B cell (primary cell): Measurements from ENCODE around the gene DPT. TPM values are rescaled to one million over a fixed set of nuclear protein-coding genes. Genes with fewer than 3 reads are reported as not detected.

Experiments used
- ATAC-seq: fragments of 200-7000 bp; cut with Tn5 transposase; one replicate; pipeline ENCODE4 v1.10.0; 2021; ENCODE audit warnings: low read depth, mild to moderate bottlenecking, moderate number of reproducible peaks, moderate library complexity
- CTCF ChIA-PET: fragments of 350-600 bp; sonication (Branson Sonifier 250); formaldehyde crosslinking; loops from one replicate; lab custom pipeline; 2021; ENCODE audit warnings: antibody characterized with exemption, inconsistent platforms; lab: Charles Lee
- POLR2A ChIA-PET: fragments of 350-600 bp; sonication (Branson Sonifier 250); formaldehyde crosslinking; loops from one replicate; lab custom pipeline; 2021; ENCODE audit warnings: antibody characterized with exemption; lab: Charles Lee
- DNase-seq: peaks from one replicate; pipeline ENCODE4 v3.0.0; 2013
- H2AFZ ChIP-seq: 2 replicates; pipeline ENCODE4 v1.6.1; 2012; ENCODE audit warnings: mild to moderate bottlenecking, low read depth, low read length; ENCODE audit not compliant: insufficient read depth, poor library complexity, severe bottlenecking
- H3K27ac ChIP-seq, 2 donors: 1 replicate in 1 of 2; 2 replicates in 1 of 2; pipeline ENCODE4 v1.5.1; 2012 to 2013; ENCODE audit warnings: low read length in 2 of 2, mild to moderate bottlenecking in 2 of 2, moderate library complexity in 1 of 2
- H3K27me3 ChIP-seq, 4 experiments: fragments of 200-600 bp in 1 of 4; sonication (generic) in 1 of 4; replicated peaks in 1 of 4; 1 replicate in 2 of 4; 2 replicates in 2 of 4; pipeline versions ENCODE4 v1.6.1 to v1.7.0; 2013 to 2016; ENCODE audit warnings: low read length in 3 of 4, mild to moderate bottlenecking in 2 of 4, mixed read lengths in 1 of 4, moderate library complexity in 1 of 4; ENCODE audit not compliant: insufficient read depth in 4 of 4, control insufficient read depth in 3 of 4; ENCODE audit errors: control extremely low read depth in 1 of 4
- H3K36me3 ChIP-seq, 2 experiments: replicated peaks in 1 of 2; 1 replicate in 1 of 2; 2 replicates in 1 of 2; pipeline versions ENCODE4 v1.6.1 to v1.7.1; 2013; ENCODE audit warnings: low read length in 1 of 2; ENCODE audit not compliant: insufficient read depth in 2 of 2, control insufficient read depth in 1 of 2; ENCODE audit errors: control extremely low read depth in 1 of 2, extremely low read depth in 1 of 2
- H3K4me1 ChIP-seq, 2 donors: fragments of 200-600 bp in 1 of 2; sonication (generic) in 1 of 2; 1 replicate in 1 of 2; 2 replicates in 1 of 2; pipeline versions ENCODE4 v1.5.1 to v1.6.1; 2013 to 2017; ENCODE audit warnings: low read length in 2 of 2; ENCODE audit not compliant: control insufficient read depth in 2 of 2, insufficient read depth in 2 of 2
- H3K4me2 ChIP-seq: replicated peaks from 2 replicates; pipeline ENCODE3; 2012; ENCODE audit warnings: mild to moderate bottlenecking, low read depth, low read length; ENCODE audit not compliant: poor library complexity, severe bottlenecking
- H3K4me3 ChIP-seq, 5 experiments: fragments of 200-600 bp in 1 of 5; sonication (generic) in 1 of 5; 1 replicate in 3 of 5; 2 replicates in 2 of 5; pipeline versions ENCODE4 v1.5.1 to v1.7.0; 2011 to 2016; ENCODE audit warnings: low read length in 4 of 5, mild to moderate bottlenecking in 4 of 5, low read depth in 2 of 5, control low read depth in 1 of 5, moderate library complexity in 1 of 5; ENCODE audit not compliant: insufficient read depth in 1 of 5; ENCODE audit errors: control extremely low read depth in 1 of 5, extremely low read depth in 1 of 5
- H3K79me2 ChIP-seq: fragments of 200-600 bp; sonication (generic); one replicate; pipeline ENCODE4 v1.6.0; 2016; ENCODE audit warnings: low read length; ENCODE audit not compliant: control insufficient read depth, insufficient read depth
- H3K9ac ChIP-seq: fragments of 200-600 bp; sonication (generic); 2 replicates; pipeline ENCODE4 v1.6.1; 2017; ENCODE audit warnings: mild to moderate bottlenecking, low read length, moderate library complexity
- H3K9me3 ChIP-seq, 3 donors: one replicate each; pipeline versions ENCODE4 v1.6.1 to v1.7.1; 2013; ENCODE audit warnings: low read length in 2 of 3; ENCODE audit not compliant: control insufficient read depth in 2 of 3, insufficient read depth in 1 of 3; ENCODE audit errors: control extremely low read depth in 1 of 3
- H4K20me1 ChIP-seq: 2 replicates; pipeline ENCODE4 v1.6.0; 2012; ENCODE audit warnings: mild to moderate bottlenecking, low read length; ENCODE audit not compliant: insufficient read depth, control insufficient read depth, poor library complexity, severe bottlenecking
- H3K27ac Mint-ChIP-seq: one replicate; pipeline ENCODE4 v1.8.0; 2021; ENCODE audit warnings: mixed read lengths
- H3K27me3 Mint-ChIP-seq: one replicate; pipeline ENCODE4 v1.8.0; 2021; ENCODE audit warnings: mixed read lengths
- H3K4me1 Mint-ChIP-seq: one replicate; pipeline ENCODE4 v1.8.0; 2021; ENCODE audit warnings: mixed read lengths
- H3K4me3 Mint-ChIP-seq: one replicate; pipeline ENCODE4 v1.8.0; 2021; ENCODE audit warnings: mixed read lengths
- H3K9me3 Mint-ChIP-seq: one replicate; pipeline ENCODE4 v1.8.0; 2022; ENCODE audit warnings: mixed read lengths; ENCODE audit not compliant: insufficient read depth
- CTCF ChIP-seq: fragments of 200-600 bp; IDR thresholded peaks from one replicate; pipeline ENCODE4 v1.8.0; 2022; ENCODE audit warnings: antibody characterized with exemption, mild to moderate bottlenecking
- EZH2 ChIP-seq: IDR thresholded peaks from 2 replicates; pipeline ENCODE4 v1.6.1; 2012; ENCODE audit warnings: borderline replicate concordance, low read depth, mild to moderate bottlenecking, moderate library complexity, low read length; ENCODE audit not compliant: insufficient read depth, poor library complexity, severe bottlenecking
- WGBS: methylation state at CpG from one replicate; pipeline ENCODE4 v1.1.5; 2013; ENCODE audit warnings: missing lambda C conversion rate; ENCODE audit not compliant: insufficient coverage; 5-methylcytosine and 5-hydroxymethylcytosine counted together
- intact Hi-C: fragments of 100-400 bp; cut with micrococcal nuclease; formaldehyde crosslinking; loops from one replicate; pipeline ENCODE4 v1.10.0; 2022
- polyA plus RNA-seq: library from polyadenylated mRNA; depleted of rRNA; stranded (reverse); fragments of >200 nt; gene quantifications from 2 replicates; pipeline ENCODE4 v1.2.3, GENCODE V29; 2012
- total RNA-seq, 2 donors: library from RNA; stranded (reverse); fragments of 120-200 nt in 1 of 2; gene quantifications; 1 replicate in 1 of 2; 2 replicates in 1 of 2; pipeline versions ENCODE4 v1.2.3 to v1.2.4, GENCODE V29; 2013 to 2022

The DPT gene
- total and polyA plus RNA-seq, 2 donors (not counting 1 experiment from before 2014, with no cell fraction given), result not detected

- intact Hi-C loops, result no loop called here
- Histone ChIP-seq H4K20me1 (no peaks in the 10 kb centered on the region), H3K4me2 (no peak overlapping the region), H3K27ac (no peak overlapping the region), H3K36me3 (no peaks in the 10 kb centered on the region), H3K27me3 (peaks cover 0 to 4% (median 0%) of the 10 kb centered on the region in 4 experiments), H3K4me3 (no peak overlapping the region), H3K79me2 (no peaks in the 10 kb centered on the region), H3K9ac (no peak overlapping the region), H3K4me1 (no peaks in the 10 kb centered on the region), H3K9me3 (peaks cover 0 to 1% (median 0%) of the 10 kb centered on the region in 3 donors), H2AFZ (no peak overlapping the region)
- H3K4me1 Mint-ChIP-seq, result no peaks in the 10 kb centered on the region
- TF ChIP-seq CTCF (no peak), EZH2 (no peak)
- WGBS, result 40% methylated on average over 1 of the region's 3 CpGs
- ChIA-PET CTCF (no interaction called here), POLR2A (no interaction called here)
- H3K27ac Mint-ChIP-seq, result no peak overlapping the region
- peaks cover under 1% of the 10 kb centered on the region for H3K9me3 Mint-ChIP-seq
- no peak overlapping the region for H3K4me3 Mint-ChIP-seq
- ATAC-seq (no peak), DNase-seq (no peak)
- peaks cover 4% of the 10 kb centered on the region for H3K27me3 Mint-ChIP-seq
These were observed 64.8 kb downstream of the DPT start for GRCh38 chr1:168664069-168664834.

GRCh38 chr1:168656485-168656884, 72.5 kb downstream of the DPT start:
- H3K27me3 Mint-ChIP-seq, result no peaks in the 10 kb centered on the region
- intact Hi-C loops, result no loop called here
- ChIA-PET POLR2A (no interaction called here), CTCF (no interaction called here)
- no peak for ATAC-seq
- no peak for DNase-seq
- TF ChIP-seq CTCF (no peak), EZH2 (no peak)
- Histone ChIP-seq H3K27me3 (no peaks in the 10 kb centered on the region), H3K9me3 (no peaks in the 10 kb centered on the region), H3K27ac (no peak overlapping the region), H3K36me3 (no peaks in the 10 kb centered on the region), H3K79me2 (no peaks in the 10 kb centered on the region), H3K4me1 (no peaks in the 10 kb centered on the region), H3K4me2 (no peak overlapping the region), H3K4me3 (no peak overlapping the region), H3K9ac (no peak overlapping the region), H2AFZ (no peak overlapping the region), H4K20me1 (no peaks in the 10 kb centered on the region)
- no peaks in the 10 kb centered on the region for H3K4me1 Mint-ChIP-seq
- H3K4me3 Mint-ChIP-seq, result no peak overlapping the region
- no peak overlapping the region for H3K27ac Mint-ChIP-seq
- peaks cover 2% of the 10 kb centered on the region for H3K9me3 Mint-ChIP-seq
- WGBS, result no CpG with 5 or more reads among the region's 1 CpG
